Right lobe of liver (tissue), 6 donors: ENCODE results near the gene PLA2G4C. TPM values are rescaled to one million over a fixed set of nuclear protein-coding genes. Genes with fewer than 3 reads are reported as not detected.

Experiments used
- ATAC-seq, 4 donors: fragments of 200-7000 bp; cut with Tn5 transposase; one replicate each; pipeline ENCODE4 v1.9.1; 2020; ENCODE audit warnings: mild to moderate bottlenecking in 4 of 4, moderate library complexity in 4 of 4
- DNase-seq, 3 donors: peaks; one replicate each; pipeline ENCODE4 v3.0.0-alpha.2; 2020
- H3K27ac ChIP-seq, 3 donors: fragments of 200-600 bp; one replicate each; pipeline ENCODE4 v1.8.0; 2022
- H3K27me3 ChIP-seq, 2 donors: fragments of 200-600 bp; one replicate each; pipeline ENCODE4 v1.8.0; 2022
- H3K36me3 ChIP-seq, 4 donors: fragments of 200-600 bp; sonication (generic) in 1 of 4; one replicate each; pipeline versions ENCODE4 v1.5.1 to v1.8.0; 2017 to 2022; ENCODE audit warnings: control low read depth in 1 of 4
- H3K4me1 ChIP-seq, 4 donors: fragments of 200-600 bp; sonication (generic) in 1 of 4; one replicate each; pipeline versions ENCODE4 v1.5.1 to v1.8.0; 2017 to 2022; ENCODE audit warnings: control low read depth in 1 of 4
- H3K4me3 ChIP-seq, 3 donors: fragments of 200-600 bp; one replicate each; pipeline ENCODE4 v1.8.0; 2022
- H3K9me3 ChIP-seq, 4 donors: fragments of 200-600 bp; sonication (generic) in 1 of 4; one replicate each; pipeline versions ENCODE4 v1.5.1 to v1.8.0; 2017 to 2022; ENCODE audit warnings: control low read depth in 1 of 4
- CTCF ChIP-seq, 4 donors: fragments of 200-600 bp in 3 of 4; fragments of 450-650 bp in 1 of 4; IDR thresholded peaks; one replicate each; pipeline versions ENCODE4 v1.5.1 to v1.8.0; 2016 to 2022; ENCODE audit warnings: antibody characterized with exemption in 4 of 4, mild to moderate bottlenecking in 2 of 4
- POLR2A ChIP-seq: fragments of 450-650 bp; IDR thresholded peaks from one replicate; pipeline ENCODE4 v1.6.1; 2017; ENCODE audit warnings: antibody characterized with exemption, mild to moderate bottlenecking
- WGBS: methylation state at CpG from one replicate; pipeline ENCODE4 v1.1.6; 2018; ENCODE audit warnings: low coverage, low lambda C conversion rate; ENCODE audit not compliant: insufficient coverage; ENCODE audit errors: missing lambda C conversion rate; 5-methylcytosine and 5-hydroxymethylcytosine counted together
- intact Hi-C, 2 donors: fragments of 100-400 bp; cut with DNase I; formaldehyde crosslinking; loops; one replicate each; pipeline versions ENCODE4 v1.11.2 to v1.14.1; 2022
- total RNA-seq, 6 experiments: library from RNA; depleted of rRNA in 2 of 6; stranded (reverse); fragments of >200 nt in 2 of 6; fragmentation: NEBNext Ultra II Directional in 3 of 6; extraction: Animal tissue kit (Norgen Biotek cat#: 25700) in 3 of 6; gene quantifications; one replicate each; pipeline versions ENCODE4 v1.1.0 to v1.2.4, GENCODE V29; 2016 to 2023
- donor health status: DM: no; HTN: yes; CAD: no.
- donor health status: DM: no; HTN: no; CAD: no.
- donor health status: DM: no; HTN: no; CAD: no.
- donor health status: DM: no; HTN: yes; CAD: no.
- donor health status: DM: no; HTN: yes; CAD: no.

PLA2G4C gene
- total RNA-seq, 6 experiments from 2014 or later: 3.8 to 29.7 (median 9.8) TPM

- H3K4me1 ChIP-seq: no peaks in the 10 kb centered on the region
- no peaks in the 10 kb centered on the region for H3K27me3 ChIP-seq
- no peak within 1 kb of the TSS for H3K27ac ChIP-seq
- TF ChIP-seq POLR2A (no peak), CTCF (IDR thresholded peaks at IDR 0.05) (no peak)
- H3K9me3 ChIP-seq: no peaks in the 10 kb centered on the region
- no peaks in the 10 kb centered on the region for H3K36me3 ChIP-seq
- DNase-seq (no peak), ATAC-seq (no peak)
- no peak within 1 kb of the TSS for H3K4me3 ChIP-seq
- WGBS: 53% methylated on average over 10 of the region's 10 CpGs
- intact Hi-C loops: no loop called here
Observed at GRCh38 chr19:48043675-48044258, 66.8 kb downstream of the PLA2G4C start, which contains the start of gene CABP5. Gene CABP5, minus strand, starts transcription at chr19:48044079. Its CDS starts 157 bp downstream, at chr19:48043922.

- no peaks in the 10 kb centered on the region for H3K9me3 ChIP-seq
- no peak for ATAC-seq
- H3K36me3 ChIP-seq: no peaks in the 10 kb centered on the region
- no peaks in the 10 kb centered on the region for H3K27me3 ChIP-seq
- no peaks in the 10 kb centered on the region for H3K4me1 ChIP-seq
- intact Hi-C loops: no loop called here
- TF ChIP-seq POLR2A (no peak), CTCF (IDR thresholded peaks at IDR 0.05) (no peak)
- no peak overlapping the region for H3K4me3 ChIP-seq
- no peak for DNase-seq
- 38% methylated on average over 2 of the region's 2 CpGs for WGBS
- H3K27ac ChIP-seq: no peak overlapping the region
Observed at GRCh38 chr19:48041877-48042580, 68.6 kb downstream of the PLA2G4C start.

GRCh38 chr19:48036765-48037164 lies 73.9 kb downstream of the PLA2G4C start:
- intact Hi-C loops: no loop called here
- DNase-seq: no peak
- WGBS: 55% methylated on average over 2 of the region's 2 CpGs
- Histone ChIP-seq H3K36me3 (no peaks in the 10 kb centered on the region), H3K4me3 (no peak overlapping the region), H3K4me1 (no peaks in the 10 kb centered on the region), H3K9me3 (no peaks in the 10 kb centered on the region), H3K27me3 (no peaks in the 10 kb centered on the region), H3K27ac (no peak overlapping the region)
- no peak for ATAC-seq
- TF ChIP-seq CTCF (IDR thresholded peaks at IDR 0.05) (no peak), POLR2A (no peak)

GRCh38 chr19:48033604-48034003 lies 77.0 kb downstream of the PLA2G4C start:
- Histone ChIP-seq H3K36me3 (no peaks in the 10 kb centered on the region), H3K4me3 (no peak overlapping the region), H3K9me3 (no peaks in the 10 kb centered on the region), H3K27me3 (no peaks in the 10 kb centered on the region), H3K4me1 (no peaks in the 10 kb centered on the region), H3K27ac (no peak overlapping the region)
- DNase-seq: no peak
- TF ChIP-seq POLR2A: no peak
- TF ChIP-seq CTCF (IDR thresholded peaks at IDR 0.05): no peak
- no peak for ATAC-seq
- 36% methylated on average over 5 of the region's 5 CpGs for WGBS
- intact Hi-C loops: no loop called here
